Activated CD4-positive, alpha-beta T cell treated with anti-CD3 and anti-CD28 coated beads, Interleukin-2, amount 50 U/mL, for 4 hours (primary cell): ENCODE measurements around the gene SDHC.
"Not testable (repeated sequence)": the region's sequence is repeated elsewhere in the genome, so short reads cannot be mapped to it uniquely, and the experiment has no call there.

Experiments used
- DNase-seq, 2 experiments: peaks; one replicate each; pipeline ENCODE4 v3.0.0-alpha.2; 2020

SDHC gene

DNA sequence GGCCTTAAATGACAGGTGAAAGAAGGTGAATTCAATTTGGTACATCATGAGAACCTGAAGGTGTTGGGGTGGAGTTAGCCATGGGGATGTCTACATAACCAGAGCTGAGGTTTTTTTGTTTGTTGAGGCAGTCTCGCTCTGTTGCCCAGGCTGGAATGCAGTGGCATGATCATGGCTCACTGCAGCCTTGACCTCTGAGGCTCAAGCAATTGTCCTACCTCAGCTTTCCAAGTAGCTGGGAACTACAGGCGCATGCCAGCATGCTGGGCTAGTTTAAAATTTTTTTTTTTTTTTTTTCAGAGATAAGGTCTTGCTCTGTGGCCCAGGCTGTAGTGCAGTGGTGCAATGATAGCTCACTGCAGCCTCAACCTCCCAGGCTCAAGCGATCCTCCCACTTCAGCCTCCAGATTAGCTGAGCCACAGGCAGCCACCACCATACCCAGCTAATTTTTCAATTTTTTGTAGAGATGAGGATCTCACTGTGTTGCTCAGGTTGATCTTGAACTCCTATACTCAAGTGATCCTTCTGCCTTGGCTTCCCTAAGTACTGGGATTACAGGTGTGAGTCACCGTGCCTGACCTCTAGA is 2.5 kb upstream of the SDHC start:
- no peak for DNase-seq

DNA sequence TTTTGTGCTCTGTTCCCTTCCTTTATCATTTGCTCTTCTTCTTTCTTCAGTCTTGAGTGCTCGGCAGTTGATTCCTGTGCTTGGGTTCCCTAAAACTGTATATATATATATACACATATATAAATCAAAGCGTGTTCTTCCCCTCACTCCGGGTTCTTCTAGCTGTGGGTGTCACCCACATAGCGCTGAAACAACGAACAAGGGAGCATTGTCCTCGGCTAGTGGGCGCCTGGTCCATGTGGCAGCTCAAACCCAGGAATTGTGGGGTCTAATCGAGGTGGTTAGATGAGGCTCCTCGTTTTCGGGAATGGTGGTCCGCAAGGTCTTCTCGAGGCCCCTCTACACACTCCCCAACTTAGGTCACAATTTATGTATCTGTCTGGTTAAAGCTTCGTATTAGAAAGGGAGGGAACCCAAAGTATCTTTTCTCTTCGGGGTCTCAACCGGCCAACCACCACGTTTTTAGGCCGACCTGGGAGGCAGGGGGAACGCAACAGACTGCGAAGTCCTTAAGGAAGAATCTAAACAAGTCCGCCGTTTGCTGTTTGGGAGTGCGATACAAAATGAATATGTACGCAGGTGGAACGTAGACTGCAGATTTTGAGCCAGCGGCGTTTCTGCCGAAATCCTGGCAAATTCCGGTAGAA is 504 bp upstream of the SDHC start:
- DNase-seq: no peak

DNA sequence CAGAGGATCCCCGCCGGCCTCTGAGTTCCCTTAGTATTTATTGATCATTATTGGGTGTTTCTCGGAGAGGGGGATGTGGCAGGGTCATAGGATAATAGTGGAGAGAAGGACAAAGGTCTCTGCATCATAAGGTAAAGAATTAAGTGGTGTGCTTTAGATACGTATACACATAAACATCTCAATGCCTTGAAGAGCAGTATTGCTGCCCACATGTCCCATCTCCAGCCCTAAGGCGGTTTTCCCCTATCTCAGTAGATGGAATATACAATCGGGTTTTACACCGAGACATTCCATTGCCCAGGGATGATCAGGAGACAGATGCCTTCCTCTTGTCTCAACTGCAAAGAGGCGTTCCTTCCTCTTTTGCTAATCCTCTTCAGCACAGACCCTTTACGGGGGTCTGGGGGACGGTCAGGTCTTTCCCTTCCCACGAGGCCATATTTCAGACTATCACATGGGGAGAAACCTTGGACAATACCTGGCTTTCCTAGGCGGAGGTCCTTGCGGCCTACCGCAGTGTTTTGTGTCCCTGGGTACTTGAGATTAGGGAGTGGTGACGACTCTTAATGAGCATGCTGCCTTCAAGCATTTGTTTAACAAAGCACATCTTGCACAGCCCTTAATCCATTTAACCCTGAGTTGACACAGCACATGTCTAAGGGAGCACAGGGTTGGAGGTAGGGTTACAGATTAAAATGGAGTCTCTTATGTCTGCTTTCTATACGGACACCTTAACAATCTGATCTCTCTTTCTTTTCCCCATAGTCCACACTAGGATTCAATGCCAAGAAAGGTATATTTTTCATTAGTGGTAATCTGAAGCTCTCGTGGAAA is 1.9 kb downstream of the SDHC start:
- not testable (repeated sequence) for DNase-seq

DNA sequence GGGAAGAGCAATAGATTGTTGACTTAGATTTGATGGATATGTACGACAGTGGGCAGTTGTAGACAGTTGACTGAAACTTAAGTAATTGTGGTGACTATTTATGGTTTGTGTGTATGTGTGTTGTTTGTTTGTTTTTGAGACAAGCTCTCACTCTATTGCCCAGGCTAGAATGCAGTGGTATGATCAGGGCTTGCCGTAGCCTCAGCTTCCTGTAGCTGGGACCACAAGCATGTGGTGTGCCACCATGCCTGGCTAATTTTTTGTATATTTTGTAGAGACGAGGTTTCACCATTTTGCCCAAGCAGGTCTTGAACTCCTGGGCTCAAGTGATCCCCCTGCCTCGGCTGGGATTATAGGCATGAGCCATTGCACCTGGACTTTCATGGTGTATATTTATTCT is 9.8 kb downstream of the SDHC start:
- no peak for DNase-seq

DNA sequence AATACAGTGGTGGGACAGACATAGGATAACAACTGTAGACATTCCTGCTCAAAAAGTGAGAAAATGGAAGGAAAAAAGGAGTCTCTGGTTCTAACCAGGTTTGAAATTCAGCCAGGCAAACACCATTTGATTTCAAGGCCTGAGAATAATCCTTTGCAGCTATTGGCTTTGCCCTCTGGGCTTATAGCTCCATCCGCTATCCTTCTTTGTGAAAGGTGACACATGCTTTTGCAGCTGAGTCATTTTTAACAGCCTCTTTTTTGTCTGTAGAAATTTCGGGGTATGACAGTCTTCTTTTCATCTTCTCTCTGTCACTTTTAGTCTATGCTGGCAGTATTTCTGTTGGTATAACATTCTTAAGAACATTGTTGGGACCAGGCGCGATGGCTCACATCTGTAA is 16.2 kb downstream of the SDHC start:
- no peak for DNase-seq

DNA sequence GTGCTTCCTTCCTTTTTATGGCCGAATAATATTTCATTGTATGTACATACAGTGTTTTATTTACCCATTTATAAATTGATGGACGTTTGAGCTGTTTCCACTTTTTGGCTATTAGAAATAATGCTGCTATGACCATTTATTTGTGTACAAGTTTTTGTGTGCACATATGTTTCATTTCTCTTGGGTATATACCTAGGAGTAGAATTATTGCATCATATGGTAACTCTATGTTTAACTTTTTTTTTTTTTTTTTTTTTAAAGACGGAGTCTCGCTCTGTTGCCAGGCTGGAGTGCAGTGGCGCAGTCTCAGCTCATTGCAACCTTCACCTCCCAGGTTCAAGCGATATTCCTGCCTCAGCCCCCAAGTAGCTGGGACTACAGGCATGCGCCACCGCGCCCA is 19.0 kb downstream of the SDHC start:
- DNase-seq: no peak

DNA sequence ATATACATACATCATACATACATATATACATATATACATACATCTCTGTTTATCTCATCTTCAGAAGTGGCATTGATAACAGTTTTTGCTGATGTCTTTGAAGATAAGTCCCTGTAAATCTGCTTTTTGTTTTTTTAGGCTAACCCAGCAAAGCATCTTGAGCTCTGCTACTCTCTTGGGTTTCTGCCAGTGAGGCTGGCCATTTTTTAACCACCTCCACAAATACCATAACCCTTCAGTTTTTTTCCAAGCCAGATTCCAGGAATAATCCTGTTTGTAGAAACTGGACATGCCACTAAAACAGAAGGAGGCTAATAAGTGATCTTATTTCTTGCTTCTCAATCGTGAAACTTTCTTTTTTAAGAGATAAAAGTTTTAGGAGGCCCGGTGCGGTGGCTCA is 21.6 kb downstream of the SDHC start:
- DNase-seq: no peak

DNA sequence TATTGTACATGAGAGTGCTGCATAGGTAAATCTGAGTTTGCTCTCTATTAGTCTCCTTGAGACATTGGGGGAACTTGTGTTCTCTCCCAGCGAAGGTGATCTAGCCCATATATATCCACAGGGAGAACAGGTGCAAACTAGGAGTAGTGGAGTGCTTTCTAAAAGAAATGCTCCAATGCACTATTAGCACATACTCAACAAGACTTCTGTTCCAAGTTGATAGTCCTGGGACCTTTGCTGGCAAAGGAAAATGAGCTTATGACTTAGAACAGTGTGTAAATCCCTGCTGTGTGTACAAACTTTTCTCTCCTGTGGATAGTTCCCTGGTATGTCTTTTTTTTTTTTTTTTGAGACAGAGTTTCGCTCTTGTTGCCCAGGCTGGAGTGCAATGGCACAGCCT is 28.0 kb downstream of the SDHC start:
- no peak for DNase-seq

DNA sequence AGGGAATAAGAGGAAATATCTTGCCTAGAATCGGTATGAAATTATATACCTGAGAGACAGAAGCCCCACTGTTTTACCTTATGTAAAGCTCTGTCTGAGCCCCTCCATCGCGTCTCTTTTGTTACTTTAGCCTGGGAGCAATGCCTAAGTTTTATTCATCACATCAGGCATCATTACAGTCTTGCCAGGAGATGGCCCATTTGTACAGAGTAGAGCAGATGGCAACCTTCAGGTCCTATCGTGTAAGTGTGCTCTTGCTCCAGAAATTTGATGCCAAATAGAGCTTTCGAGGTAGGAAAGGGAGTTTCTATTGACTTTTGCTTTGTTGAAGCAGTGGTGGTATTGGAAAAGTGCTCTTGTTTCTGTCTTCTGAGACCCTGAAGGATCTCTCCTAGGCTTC is 28.6 kb downstream of the SDHC start:
- no peak for DNase-seq

DNA sequence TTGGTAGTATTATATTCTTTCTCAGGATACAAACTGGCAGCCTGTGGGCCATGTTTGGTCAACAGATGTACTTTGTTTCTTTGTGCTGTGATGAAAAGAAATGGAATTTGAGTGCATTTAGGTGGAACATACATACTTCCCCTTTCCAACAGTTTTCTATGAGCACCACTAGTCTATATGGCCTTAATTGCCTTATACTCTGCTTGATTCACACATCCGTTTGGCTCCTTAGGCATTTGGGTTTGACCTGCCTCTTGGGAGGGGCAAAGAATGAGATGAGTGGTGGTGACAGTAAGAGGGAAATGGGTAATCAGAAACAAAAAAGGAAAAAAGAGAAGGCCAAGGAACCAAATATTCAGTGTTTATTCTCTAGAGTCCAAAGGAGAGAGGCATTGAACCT is 36.5 kb downstream of the SDHC start:
- no peak for DNase-seq

DNA sequence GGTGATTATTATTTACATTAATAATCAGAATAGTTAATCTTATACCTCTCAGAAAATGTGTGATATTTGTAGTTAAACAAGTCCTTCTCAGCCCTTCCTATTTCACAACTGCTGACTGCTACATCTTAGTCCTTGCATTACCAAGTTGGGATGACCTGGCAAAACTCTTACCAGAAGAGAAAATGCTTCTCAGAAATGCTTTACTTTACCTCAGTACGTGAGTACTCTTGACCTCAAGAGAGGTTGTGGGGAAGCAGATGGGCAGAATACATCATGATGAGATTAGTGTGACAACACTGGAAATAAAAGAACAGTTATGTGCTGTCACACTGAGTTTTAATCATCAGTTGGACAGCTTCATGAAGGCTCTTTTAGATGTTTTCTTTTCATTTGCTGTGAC is 37.3 kb downstream of the SDHC start:
- DNase-seq: no peak

DNA sequence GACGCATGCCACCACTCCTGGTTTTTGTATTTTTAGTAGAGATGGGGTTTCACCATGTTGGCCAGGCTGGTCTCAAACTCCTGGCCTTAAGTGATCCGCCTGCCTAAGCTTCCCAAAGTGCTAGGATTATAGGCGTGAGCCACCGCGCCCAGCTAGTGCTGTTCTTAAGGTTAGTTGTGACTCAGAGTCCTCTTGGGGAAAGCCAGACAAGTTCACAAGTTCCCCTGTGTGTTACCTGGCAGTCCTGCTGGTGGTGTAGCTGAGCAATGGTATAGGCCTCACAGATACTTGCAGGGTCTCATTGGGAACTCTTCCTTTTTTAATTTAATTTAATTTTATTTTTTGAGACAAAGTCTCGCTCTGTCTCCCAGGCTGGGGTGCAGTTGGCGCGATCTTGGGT is 42.9 kb downstream of the SDHC start:
- no peak for DNase-seq

DNA sequence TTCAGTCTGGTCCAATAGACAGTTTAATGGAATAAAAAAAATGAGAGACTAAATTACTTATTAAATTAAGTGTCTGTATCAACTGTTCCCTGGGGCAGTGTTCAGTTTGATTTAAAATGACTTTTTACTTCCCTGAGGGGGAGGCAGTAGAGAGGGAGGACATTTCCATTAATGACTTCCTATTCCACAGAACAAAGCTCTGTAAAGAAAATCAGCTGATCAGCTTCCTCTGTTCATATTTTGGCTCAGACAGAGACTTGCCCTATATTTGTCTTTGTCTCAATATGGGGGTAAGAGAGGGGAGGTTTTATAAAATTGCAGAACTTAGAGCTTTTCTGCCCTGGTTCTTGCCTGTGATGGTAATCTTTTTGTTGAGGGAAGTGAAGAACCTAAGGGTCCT is 45.1 kb downstream of the SDHC start:
- no peak for DNase-seq

DNA sequence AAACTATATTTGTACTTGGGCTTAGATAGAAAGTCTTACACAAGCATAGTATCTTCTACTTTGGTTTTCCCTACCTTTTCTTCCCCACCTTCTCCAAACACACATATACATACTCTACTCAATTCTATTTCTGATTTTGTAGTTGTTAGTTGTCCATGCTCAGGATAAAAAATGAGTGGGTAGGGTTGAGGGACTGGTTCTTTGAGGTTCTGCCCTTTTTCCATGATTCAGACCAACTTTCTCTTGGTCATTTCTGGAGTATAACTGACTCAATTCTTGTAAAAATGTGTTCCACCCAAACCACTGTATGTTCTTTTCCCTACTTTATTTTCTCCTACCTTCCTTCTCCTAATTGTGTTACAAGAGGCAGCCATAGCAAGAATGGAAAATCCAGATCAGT is 50.2 kb downstream of the SDHC start:
- no peak for DNase-seq

DNA sequence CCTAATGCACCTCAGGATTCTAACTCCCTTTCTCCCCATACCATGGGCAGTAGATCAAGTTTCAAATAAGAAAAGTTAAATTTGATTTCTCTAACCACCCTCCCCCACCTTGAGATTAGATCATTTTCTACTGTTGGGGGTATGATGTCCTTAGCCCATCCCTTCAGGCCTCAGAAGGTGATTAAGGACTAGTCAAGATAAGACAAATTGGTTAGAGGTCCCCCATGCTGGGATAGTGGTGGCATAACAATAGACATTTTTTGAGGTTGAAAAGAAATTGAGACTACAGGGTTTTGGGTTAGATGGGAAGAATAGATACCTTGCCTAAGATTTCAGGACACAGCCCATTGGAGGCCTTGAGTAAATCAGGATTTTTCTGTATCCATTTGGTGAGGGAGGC is 51.0 kb downstream of the SDHC start:
- DNase-seq: no peak

DNA sequence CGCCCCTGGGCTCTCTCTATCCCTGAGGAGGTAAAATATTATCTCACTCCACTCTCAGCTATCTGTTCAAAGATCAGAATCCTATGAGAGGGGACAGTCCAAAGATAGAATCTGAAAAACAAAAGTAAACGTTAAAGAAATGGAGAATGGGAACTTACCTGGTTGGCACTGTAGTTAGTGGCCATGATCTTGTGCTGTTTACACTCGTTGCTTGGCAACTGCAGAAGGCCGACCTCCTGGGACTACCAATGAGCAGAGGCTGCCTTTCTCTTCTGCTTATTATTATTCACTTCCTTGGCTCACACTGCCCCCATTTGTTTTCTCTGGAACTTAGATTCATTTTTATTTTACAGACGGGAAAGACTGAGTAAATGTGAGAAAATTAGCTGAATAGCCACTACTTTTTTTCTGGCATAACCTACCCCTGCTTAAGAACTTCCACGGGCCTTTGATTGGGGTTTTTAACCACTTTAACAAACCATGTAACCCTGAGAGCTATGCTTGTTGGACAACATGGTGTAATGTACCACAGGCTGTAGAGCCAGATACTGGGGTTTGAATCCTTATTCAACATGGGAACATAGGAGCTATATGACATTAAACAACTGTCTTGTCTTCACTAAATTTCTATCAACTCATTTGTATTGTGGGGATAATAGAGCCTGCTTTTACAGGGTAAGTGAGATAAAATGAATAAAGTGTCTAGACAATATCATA is 53.7 kb downstream of the SDHC start, which contains the start of gene CFAP126:
CFAP126 (minus strand) TSS at position 193 of the 717 bp plus-strand sequence; CDS start at position 185, 8 bp downstream.
- DNase-seq: peak in 1 of 2 experiments; percentile 29

DNA sequence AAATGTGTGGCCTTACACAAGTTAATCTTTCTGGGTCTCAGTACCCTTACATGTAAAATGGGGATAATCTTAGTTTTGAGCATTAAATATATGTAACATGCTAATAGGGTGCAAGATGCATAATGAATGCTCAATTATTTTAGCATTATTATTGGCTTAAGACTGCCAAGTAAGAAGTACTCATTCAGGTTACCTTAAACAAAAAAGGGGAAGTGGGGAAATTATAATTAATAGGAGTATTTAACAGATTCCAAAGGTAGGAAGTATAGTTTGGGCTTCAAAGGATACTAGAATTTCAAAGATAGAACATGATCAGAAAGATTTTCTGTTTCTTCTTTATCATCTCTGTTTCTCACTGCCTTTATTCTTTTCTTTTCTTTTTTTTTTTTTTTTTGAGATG is 59.3 kb downstream of the SDHC start:
- no peak for DNase-seq

DNA sequence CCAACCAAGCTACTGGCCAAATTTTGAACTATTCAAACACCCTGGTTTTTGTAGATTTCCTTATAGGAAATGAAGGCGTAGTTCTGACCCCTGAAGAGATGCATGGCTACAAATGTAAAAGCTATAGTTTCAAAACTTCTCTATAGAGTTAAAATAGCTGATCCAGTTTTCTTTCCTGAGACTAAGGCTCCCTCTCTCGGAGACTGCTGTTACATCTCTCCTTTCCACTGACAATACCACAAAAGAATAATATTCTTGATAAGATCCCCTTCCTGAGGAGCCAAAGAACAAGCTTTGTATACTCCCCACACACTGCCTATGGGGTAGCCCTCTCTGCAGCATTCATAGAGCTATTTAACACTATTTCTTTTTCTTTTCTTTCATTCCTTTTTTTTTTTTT is 60.2 kb downstream of the SDHC start:
- no peak for DNase-seq

DNA sequence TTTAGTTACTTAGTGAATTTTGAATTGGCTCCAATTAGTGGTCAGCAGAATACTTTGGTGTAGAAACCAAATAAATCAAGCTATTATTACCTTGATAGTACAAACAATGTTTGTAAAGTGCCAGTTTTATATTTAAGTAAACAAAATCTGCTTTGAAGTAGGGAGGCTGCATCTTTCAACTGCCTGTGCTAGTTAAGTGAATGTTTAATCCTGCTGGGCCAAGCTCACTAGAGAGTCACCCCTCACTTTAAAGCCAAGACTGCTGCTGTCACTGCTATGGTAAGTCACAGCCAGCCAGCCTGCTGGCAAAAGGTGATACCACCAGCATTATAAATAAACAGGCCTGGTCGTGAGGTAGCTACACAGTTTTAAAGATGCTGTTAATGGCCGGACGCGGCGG is 63.8 kb downstream of the SDHC start:
- DNase-seq: no peak

DNA sequence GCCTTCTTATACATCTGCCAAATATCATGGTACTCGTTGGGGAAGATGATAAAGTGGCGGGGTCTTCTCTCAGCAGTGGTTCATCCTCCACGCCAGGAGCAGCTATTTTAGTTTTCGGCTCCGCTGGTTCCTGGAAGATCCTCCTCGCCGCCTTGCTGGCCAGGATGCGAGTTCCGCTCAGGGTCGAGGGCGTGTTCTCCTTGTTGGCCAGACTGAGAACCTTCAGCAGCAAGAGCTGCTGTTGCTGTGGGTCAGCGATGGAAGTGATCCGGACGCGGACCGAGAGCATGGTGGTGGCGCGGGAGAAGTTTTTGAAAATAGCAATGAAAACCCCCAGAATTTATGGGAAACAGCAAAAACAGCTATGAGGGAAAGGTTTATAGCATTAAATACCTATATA is 64.9 kb downstream of the SDHC start:
- DNase-seq: no peak

DNA sequence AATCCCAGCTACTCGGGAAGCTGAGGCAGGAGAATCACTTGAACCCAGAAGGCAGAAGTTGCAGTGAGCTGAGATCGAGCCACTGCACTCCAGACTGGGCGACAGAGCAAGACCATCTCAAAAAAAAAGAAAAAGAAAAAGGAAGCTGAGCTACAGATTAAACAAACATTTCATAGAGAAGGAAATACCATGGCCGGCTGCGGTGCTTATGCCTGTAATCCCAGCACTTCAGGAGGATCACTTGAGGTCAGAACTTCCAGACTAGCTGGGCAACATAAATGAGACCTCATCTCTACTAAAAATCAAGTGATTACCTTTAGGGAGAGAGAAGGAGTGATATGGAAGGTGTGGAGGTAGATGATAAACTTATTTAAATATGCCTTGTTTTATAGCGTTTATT is 67.5 kb downstream of the SDHC start:
- no peak for DNase-seq

DNA sequence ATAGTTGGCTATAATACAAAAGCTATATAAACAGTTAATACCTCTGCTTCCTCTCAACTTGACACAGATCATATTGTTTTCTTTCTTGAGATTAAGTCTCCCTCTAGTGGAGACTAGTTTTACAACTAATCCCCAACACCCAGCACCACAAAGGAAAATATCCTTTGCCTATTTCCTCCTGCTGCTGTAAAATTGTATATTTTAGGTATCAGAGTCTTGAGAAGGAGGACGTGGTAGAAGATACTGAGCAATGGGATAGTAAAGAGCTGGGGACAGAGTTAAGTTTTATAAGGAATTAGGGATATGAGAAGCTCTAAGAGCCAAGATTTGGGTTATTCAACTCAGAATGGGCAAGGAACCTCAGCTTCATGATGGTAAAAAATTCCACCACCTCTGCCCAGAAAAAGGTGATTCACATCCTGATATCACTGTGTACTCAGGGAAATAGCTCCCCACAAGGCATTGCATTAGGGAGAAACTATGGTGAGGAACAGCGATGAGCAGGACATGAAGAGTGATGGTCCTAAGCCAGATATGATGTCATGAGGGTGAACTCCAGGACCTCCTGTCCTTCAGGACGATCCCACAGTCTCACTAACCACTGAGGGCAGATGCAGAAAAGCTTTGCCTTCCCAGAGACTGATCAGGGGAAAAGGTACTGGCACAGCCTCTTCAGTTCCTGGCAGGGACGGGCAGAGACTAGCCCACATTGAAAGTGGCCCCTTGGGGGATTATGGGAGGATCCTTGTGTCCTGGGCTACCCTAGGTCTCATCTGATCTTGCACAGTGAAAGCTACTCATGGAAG is 68.2 kb downstream of the SDHC start:
- no peak for DNase-seq

DNA sequence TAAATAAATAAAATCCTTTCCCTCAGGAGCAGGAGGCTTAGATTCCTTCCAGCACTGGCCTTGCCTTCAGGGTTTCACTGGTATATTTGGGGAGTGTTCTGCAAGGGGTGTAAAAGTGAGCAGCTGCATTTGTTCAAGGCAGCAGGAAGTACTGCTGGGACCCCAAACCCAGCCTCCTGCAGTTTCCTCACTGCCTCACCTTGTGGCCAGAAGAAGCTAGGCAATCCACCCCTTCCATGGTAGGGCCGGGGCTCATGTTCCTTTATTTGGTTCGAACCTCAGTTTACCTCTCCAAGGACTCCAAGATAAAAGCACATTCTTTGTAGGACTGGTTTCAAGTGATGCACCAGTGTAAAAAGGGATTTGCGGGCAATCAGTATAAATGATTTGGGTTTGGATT is 74.5 kb downstream of the SDHC start:
- DNase-seq: no peak
